ENCODE measurements around the gene C2orf69. TPM values are rescaled to one million over a fixed set of nuclear protein-coding genes. Genes with fewer than 3 reads are reported as not detected.

The C2orf69 gene
- total RNA-seq, 1 donor from 2014 or later = 13.3 TPM

GRCh38 chr2:199914372-199914958 is 3.4 kb downstream of the C2orf69 start:
- DNase-seq (ENCODE audit: low read depth) = no peak

GRCh38 chr2:199916980-199917379 is 5.9 kb downstream of the C2orf69 start:
- DNase-seq (ENCODE audit: low read depth) = no peak

GRCh38 chr2:199922856-199923255 is 11.8 kb downstream of the C2orf69 start:
- no peak for DNase-seq (ENCODE audit: low read depth)

DNA sequence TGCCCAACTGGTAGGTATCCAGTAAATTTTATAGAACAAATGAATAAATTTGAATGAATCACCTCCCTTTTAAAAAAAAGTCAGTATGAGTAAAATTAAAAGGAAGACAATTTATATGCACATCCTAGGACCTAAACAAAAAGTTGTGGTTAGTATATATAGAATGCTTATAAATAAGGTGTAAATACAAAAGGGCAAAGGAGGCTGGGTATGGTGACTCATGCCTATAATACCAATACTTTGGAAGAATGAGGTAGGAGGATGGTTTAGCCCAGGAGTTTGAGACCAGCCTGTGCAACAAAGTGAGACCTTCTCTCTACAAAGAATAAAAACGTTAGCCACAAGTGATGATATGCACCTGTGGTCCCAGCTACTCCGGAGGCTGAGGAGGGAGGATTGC is 12.8 kb downstream of the C2orf69 start:
- DNase-seq (ENCODE audit: low read depth) = no peak

DNA sequence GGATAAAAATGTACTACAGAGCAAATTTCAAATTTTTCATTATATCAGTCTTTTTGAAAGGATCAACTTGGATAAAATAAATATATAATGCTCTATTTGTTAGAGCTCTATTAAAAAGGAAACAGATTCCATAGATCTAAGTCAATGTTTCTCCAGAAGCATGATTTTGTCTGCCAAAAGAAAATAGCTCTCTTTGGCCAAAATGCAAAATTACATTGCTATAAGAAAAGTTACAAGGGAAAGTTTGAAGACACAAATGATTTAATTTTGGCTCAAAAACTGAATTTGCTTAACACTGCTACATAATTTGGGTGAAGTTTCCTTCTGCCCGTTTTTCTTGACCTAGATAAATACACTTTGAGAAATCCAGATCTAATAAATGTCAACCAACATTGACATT is 15.7 kb downstream of the C2orf69 start:
- DNase-seq (ENCODE audit: low read depth) = no peak

GRCh38 chr2:199928226-199928625 is 17.1 kb downstream of the C2orf69 start:
- DNase-seq (ENCODE audit: low read depth) = no peak

- DNase-seq (ENCODE audit: low read depth) = no peak
Observed at GRCh38 chr2:199928626-199929025, 17.5 kb downstream of the C2orf69 start.

GRCh38 chr2:199929262-199929661 is 18.2 kb downstream of the C2orf69 start:
- DNase-seq (ENCODE audit: low read depth) = no peak

DNA sequence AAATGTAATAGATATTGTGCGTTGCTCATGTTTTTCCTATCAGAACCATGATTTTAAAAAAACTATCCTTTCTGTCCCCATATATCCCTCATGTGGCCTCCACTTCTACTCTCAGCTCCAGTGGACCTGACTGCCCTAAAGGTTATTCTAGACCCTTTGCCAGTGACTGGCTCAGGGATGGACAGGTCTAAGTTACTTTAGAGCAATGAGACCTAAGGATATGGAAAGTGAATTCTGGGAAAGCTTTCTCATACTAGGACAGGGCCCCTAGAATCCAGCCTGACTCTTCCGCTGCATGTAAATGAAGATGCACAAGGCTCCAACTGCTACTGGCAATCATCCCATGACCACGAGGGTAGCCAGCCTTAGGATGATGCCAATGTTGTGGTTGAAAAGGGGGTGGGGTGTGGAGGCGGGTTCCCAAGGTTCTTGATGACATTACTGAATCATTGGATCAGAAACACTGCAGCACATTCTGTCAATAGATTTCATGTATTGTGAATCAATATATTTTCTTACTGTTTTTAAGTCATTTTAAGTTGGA is 21.3 kb downstream of the C2orf69 start:
- peak; percentile 91 for DNase-seq (ENCODE audit: low read depth)

GRCh38 chr2:199933466-199933865 is 22.4 kb downstream of the C2orf69 start:
- no peak for DNase-seq (ENCODE audit: low read depth)

- no peak for DNase-seq (ENCODE audit: low read depth)
Observed at GRCh38 chr2:199936554-199936953, 25.5 kb downstream of the C2orf69 start.

GRCh38 chr2:199940373-199940772 is 29.3 kb downstream of the C2orf69 start:
- DNase-seq (ENCODE audit: low read depth) = peak; percentile 35

GRCh38 chr2:199943373-199943772 is 32.3 kb downstream of the C2orf69 start:
- DNase-seq (ENCODE audit: low read depth) = no peak

DNA sequence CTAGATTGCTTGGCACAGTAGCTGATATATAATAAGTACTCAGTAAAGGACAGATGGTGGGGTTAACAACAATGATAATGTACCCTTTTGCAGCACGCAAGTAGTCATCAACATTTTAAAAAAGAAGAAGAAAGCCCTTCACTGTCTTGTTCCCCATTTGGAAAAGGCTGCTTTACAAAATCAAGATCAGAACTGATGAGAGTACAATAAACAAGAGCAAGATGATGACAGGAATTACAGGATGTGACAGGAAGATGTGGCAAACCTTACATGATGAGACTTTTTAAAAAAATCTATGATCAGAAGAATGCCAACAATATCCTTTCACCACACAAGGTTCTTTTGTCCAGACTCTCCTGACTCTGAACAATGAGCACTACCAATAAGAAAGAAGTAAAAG is 35.1 kb downstream of the C2orf69 start:
- no peak for DNase-seq (ENCODE audit: low read depth)

DNA sequence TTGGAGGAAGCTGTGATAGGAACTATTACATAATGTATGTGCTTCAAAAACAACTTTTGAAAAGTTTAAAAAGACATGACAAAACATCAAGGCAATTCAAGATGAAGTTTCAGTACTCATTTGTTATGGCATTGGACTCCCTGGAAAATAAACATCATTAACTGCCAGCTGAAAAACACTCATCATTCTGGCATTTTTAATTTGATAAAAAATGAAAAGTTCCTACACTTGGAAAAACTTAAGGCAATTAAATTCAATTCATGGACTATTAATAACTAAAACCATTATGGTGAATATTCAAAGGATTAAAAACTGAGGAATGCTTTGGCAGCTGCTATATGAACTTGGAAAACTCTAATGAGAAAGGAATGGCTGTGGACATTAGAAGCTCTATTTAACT is 35.7 kb downstream of the C2orf69 start:
- DNase-seq (ENCODE audit: low read depth) = no peak

GRCh38 chr2:199950396-199950795 is 39.3 kb downstream of the C2orf69 start:
- no peak for DNase-seq (ENCODE audit: low read depth)

DNA sequence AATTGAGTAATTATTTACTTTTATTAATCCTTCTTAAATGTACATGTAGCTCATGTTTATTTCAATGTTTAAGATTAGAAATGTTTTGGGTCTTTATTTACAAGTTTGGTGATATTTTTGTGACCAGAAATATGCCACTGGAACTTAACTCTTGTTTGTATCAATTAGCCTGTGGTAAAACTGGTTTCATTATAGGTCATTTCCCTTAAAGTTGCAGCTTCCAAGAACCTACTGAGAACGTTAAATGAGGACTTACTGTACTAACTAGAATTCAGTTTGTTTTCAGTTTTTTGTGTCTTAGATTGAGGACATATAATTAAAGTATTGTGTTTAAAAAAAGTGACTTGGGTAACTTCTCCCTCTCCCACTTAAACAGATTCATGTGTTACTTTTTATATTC is 39.9 kb downstream of the C2orf69 start:
- DNase-seq (ENCODE audit: low read depth) = no peak

DNA sequence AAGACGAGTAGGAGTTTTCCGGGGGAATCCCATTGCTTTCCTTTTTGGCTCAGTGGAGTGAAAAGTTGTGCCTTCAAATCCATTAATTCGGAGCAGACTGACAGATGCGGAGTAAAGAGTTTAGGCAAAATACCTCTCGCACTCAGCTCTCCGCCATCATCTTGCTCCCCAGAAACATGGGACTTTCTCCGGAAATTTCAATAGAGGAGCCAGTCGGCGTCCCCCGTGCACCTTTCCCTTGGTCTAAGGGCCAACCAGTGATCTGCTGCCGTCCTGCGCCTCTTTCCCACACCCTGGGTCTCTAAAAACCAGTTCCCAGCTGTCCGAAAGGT is 43.9 kb downstream of the C2orf69 start:
- DNase-seq (ENCODE audit: low read depth) = no peak

DNA sequence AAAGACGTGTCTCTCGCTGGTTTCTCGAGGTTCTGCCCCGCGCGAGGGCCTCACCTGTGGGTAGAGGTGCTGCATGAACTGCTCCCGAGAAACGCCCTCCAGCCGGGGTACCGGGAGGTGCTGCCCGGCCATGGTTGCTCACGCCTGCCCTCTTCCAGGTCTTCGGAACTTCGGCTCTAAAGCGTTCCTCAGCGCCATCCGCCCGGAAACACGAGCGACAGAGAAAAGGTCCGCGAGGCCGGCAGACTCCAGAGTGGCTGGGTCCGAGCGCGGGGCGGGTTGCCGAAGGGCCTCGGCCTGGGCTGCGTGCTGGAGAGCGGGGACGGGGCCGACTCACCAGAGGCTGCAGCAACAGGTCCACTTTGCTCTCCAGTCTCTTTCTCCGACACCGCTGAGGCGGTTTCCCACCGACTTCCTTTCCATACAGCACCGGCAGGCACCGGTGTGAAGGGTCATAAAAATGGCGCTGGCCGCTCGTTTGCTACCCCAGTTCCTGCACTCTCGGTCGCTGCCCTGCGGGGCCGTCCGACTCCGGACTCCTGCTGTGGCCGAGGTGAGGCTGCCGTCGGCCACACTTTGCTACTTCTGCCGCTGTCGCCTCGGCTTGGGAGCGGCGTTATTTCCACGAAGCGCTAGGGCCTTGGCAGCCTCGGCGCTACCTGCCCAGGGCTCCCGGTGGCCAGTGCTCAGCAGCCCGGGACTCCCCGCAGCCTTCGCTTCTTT is 44.4 kb downstream of the C2orf69 start, which contains the start of the genes MAIP1 and TYW5:
Gene MAIP1, plus strand, starts transcription at position 244 of the 723 bp plus-strand sequence. Its CDS starts 217 bp downstream, at position 461.
Gene TYW5, minus strand, starts transcription at position 153 of the 723 bp plus-strand sequence. Its CDS starts 21 bp downstream, at position 132.
- DNase-seq (ENCODE audit: low read depth) = peak; percentile 89

- no peak for DNase-seq (ENCODE audit: low read depth)
Observed at GRCh38 chr2:199956062-199956380, 44.9 kb downstream of the C2orf69 start.

GRCh38 chr2:199958014-199958413 is 46.9 kb downstream of the C2orf69 start:
- no peak for DNase-seq (ENCODE audit: low read depth)

DNA sequence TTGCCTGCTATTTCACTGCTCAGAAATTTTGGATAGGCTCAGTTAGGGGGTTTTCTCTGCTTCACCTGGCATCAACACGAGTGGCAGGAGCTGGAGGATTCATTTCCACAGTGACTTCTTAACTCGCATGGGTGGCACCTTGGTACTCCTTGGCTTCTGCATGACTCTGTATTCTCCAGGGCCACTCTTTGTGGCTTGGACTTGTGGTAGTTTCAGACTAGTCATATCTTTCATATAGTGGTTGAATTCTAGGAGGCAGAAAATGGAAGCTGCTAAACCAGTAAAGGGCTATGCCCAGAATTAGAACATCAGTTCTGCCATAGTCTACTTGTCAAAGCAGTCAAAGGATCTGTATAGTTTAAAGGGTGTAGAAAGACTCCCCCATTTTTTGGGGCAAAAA is 51.1 kb downstream of the C2orf69 start:
- DNase-seq (ENCODE audit: low read depth) = no peak

DNA sequence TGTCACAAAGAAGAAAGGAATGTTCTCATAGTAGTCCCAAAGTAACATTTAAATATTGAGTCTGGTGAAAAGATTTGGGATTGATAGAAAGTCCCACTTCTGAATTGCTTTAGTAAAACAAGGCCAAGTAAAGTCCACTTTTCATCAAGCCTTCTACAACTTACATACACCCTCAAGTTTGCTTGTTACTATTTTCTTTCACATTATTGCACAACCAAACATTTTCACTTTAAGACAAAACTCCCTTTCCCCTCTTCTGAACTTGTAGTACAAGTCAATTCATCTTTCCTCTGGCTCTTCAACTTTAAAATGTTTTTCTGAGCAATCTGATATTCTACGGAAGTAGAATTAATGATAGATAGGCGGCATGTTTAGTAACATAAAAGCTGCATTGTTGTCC is 55.3 kb downstream of the C2orf69 start:
- no peak for DNase-seq (ENCODE audit: low read depth)
